GM23338 (cell line): ENCODE measurements around the gene TMPRSS13. TPM values are rescaled to one million over a fixed set of nuclear protein-coding genes. Genes with fewer than 3 reads are reported as not detected.

Experiments used
- ATAC-seq: fragments of 200-7000 bp; cut with Tn5 transposase; 3 replicates; pipeline ENCODE4 v1.9.1; 2020
- DNase-seq: peaks from one replicate; pipeline ENCODE4 v3.0.0-alpha.2; 2015; ENCODE audit warnings: low spot score
- H2AFZ ChIP-seq: fragments of 200-600 bp; sonication (generic); 2 replicates; pipeline ENCODE4 v1.8.0; 2016; ENCODE audit warnings: antibody characterized with exemption, mild to moderate bottlenecking, moderate library complexity
- H3F3A ChIP-seq: fragments of 200-600 bp; sonication (generic); replicated peaks from 2 replicates; pipeline ENCODE4 v1.8.0; 2017; ENCODE audit warnings: antibody characterized with exemption, mixed run types, low read depth
- H3K27ac ChIP-seq: fragments of 200-600 bp; sonication (generic); 2 replicates; pipeline ENCODE4 v1.6.1; 2016; ENCODE audit warnings: low read depth
- H3K27me3 ChIP-seq: fragments of 200-600 bp; sonication (generic); 2 replicates; pipeline ENCODE4 v1.8.0; 2016; ENCODE audit warnings: mild to moderate bottlenecking, mixed run types, moderate library complexity; ENCODE audit not compliant: insufficient read depth
- H3K36me3 ChIP-seq: fragments of 200-600 bp; sonication (generic); 2 replicates; pipeline ENCODE4 v1.8.0; 2016; ENCODE audit warnings: mild to moderate bottlenecking; ENCODE audit not compliant: insufficient read depth
- H3K4me1 ChIP-seq: fragments of 200-600 bp; sonication (generic); 2 replicates; pipeline ENCODE4 v1.8.0; 2016; ENCODE audit warnings: mild to moderate bottlenecking, moderate library complexity; ENCODE audit not compliant: insufficient read depth
- H3K4me2 ChIP-seq: fragments of 200-600 bp; sonication (generic); 2 replicates; pipeline ENCODE4 v1.7.1; 2017; ENCODE audit warnings: mixed run types
- H3K4me3 ChIP-seq: fragments of 200-600 bp; sonication (generic); 2 replicates; pipeline ENCODE4 v1.6.1; 2016; ENCODE audit warnings: mixed run types
- H3K79me2 ChIP-seq: fragments of 200-600 bp; sonication (generic); replicated peaks from 2 replicates; pipeline ENCODE4 v1.8.0; 2017; ENCODE audit warnings: mild to moderate bottlenecking; ENCODE audit not compliant: insufficient read depth
- H3K9me2 ChIP-seq: fragments of 200-600 bp; sonication (generic); 2 replicates; pipeline ENCODE4 v1.8.0; 2017; ENCODE audit not compliant: insufficient read depth
- H4K20me1 ChIP-seq: fragments of 200-600 bp; sonication (generic); replicated peaks from 2 replicates; pipeline ENCODE4 v1.8.0; 2017; ENCODE audit warnings: mild to moderate bottlenecking; ENCODE audit not compliant: insufficient read depth
- H3K27ac Mint-ChIP-seq: 2 replicates; pipeline ENCODE4 v1.8.0; 2020; ENCODE audit warnings: inconsistent platforms, mild to moderate bottlenecking, moderate library complexity, mixed read lengths
- H3K27me3 Mint-ChIP-seq: 3 replicates; pipeline ENCODE4 v1.8.0; 2022; ENCODE audit warnings: low read depth, mild to moderate bottlenecking, moderate library complexity, mixed read lengths, inconsistent platforms; ENCODE audit not compliant: insufficient read depth, poor library complexity
- H3K36me3 Mint-ChIP-seq: 3 replicates; pipeline ENCODE4 v1.8.0; 2021; ENCODE audit warnings: low read depth, mild to moderate bottlenecking, inconsistent platforms, moderate library complexity, mixed read lengths
- H3K4me1 Mint-ChIP-seq: 3 replicates; pipeline ENCODE4 v1.8.0; 2020; ENCODE audit warnings: mild to moderate bottlenecking, inconsistent platforms, mixed read lengths
- H3K4me3 Mint-ChIP-seq: 3 replicates; pipeline ENCODE4 v1.8.0; 2021; ENCODE audit warnings: moderate library complexity, mild to moderate bottlenecking, inconsistent platforms, mixed read lengths
- H3K9me3 Mint-ChIP-seq: 3 replicates; pipeline ENCODE4 v1.8.0; 2020; ENCODE audit warnings: moderate library complexity, mild to moderate bottlenecking, inconsistent platforms, mixed read lengths
- CREB1 ChIP-seq: fragments of 250-450 bp; sonication (Bioruptor Pico); IDR thresholded peaks from 2 replicates; pipeline ENCODE4 v1.5.0; 2020; ENCODE audit warnings: low read depth, mild to moderate bottlenecking, moderate library complexity
- CTCF ChIP-seq, 2 experiments: fragments of 200-600 bp in 1 of 2; sonication (generic) in 1 of 2; conservative IDR thresholded peaks; 2 replicates each; pipeline versions ENCODE4 v1.5.1 to v1.6.1; 2016 to 2017; ENCODE audit warnings: antibody characterized with exemption in 2 of 2, low read depth in 2 of 2, mild to moderate bottlenecking in 2 of 2, moderate library complexity in 1 of 2
- ETS1 ChIP-seq: IDR thresholded peaks from 2 replicates; pipeline ENCODE4 v1.6.1; 2016; ENCODE audit warnings: antibody characterized with exemption
- EZH2 ChIP-seq: fragments of 200-600 bp; sonication (generic); IDR thresholded peaks from one replicate; pipeline ENCODE4 v1.8.0; 2017; ENCODE audit warnings: antibody characterized with exemption, mild to moderate bottlenecking, low read depth; ENCODE audit not compliant: unreplicated experiment
- EZH2phosphoT487 ChIP-seq: fragments of 200-600 bp; sonication (generic); IDR thresholded peaks from one replicate; pipeline ENCODE4 v1.8.1; 2018; ENCODE audit warnings: antibody characterized with exemption; ENCODE audit not compliant: unreplicated experiment
- JUNB ChIP-seq: IDR thresholded peaks from one replicate; pipeline ENCODE4 v1.6.1; 2016; ENCODE audit warnings: antibody characterized with exemption; ENCODE audit not compliant: unreplicated experiment
- NANOG ChIP-seq: IDR thresholded peaks from 2 replicates; pipeline ENCODE4 v1.6.1; 2016; ENCODE audit warnings: antibody characterized with exemption, borderline replicate concordance
- POLR2AphosphoS5 ChIP-seq: IDR thresholded peaks from 2 replicates; pipeline ENCODE4 v1.6.1; 2016; ENCODE audit warnings: antibody characterized with exemption, low read depth
- STAT1 ChIP-seq: IDR thresholded peaks from one replicate; pipeline ENCODE4 v1.6.1; 2016; ENCODE audit warnings: antibody characterized with exemption; ENCODE audit not compliant: unreplicated experiment
- ZNF331 ChIP-seq: fragments of 250-450 bp; sonication (Bioruptor Pico); IDR thresholded peaks from 2 replicates; pipeline ENCODE4 v1.5.0; 2020; ENCODE audit warnings: low read depth, mild to moderate bottlenecking, moderate library complexity
- polyA plus RNA-seq: library from polyadenylated mRNA; unstranded; fragments of >200 nt; fragmentation: Nextera tagmentation; extraction: Ambion mirVana; gene quantifications from 2 replicates; pipeline ENCODE4 v1.2.1, GENCODE V29; 2016
- total RNA-seq: library from RNA; depleted of rRNA; stranded (reverse); fragments of >200 nt; shearing (Covaris generic); gene quantifications from 2 replicates; pipeline ENCODE4 v1.2.3, GENCODE V29; 2014
- TF ChIP-seq, protein P1 (sequence below): fragments of 250-450 bp; sonication (Bioruptor Pico); IDR thresholded peaks from 2 replicates; pipeline ENCODE4 v1.5.0; 2020; ENCODE audit warnings: mild to moderate bottlenecking, moderate library complexity

Gene TMPRSS13
- total and polyA plus RNA-seq, 2 experiments from 2014 or later = 0.31 TPM; not detected in 1

GRCh38 chr11:117950993-117951961, 22.1 kb upstream of the TMPRSS13 start:
- Mint-ChIP-seq H3K27me3 (no peaks in the 10 kb centered on the region), H3K4me1 (peaks cover 5% of the 10 kb centered on the region; the same call in 2 of the 3 replicates), H3K27ac (no peak overlapping the region), H3K36me3 (no peaks in the 10 kb centered on the region), H3K4me3 (no peak overlapping the region), H3K9me3 (no peaks in the 10 kb centered on the region)
- H3K36me3 ChIP-seq = no peaks in the 10 kb centered on the region
- no peaks in the 10 kb centered on the region for H3K27me3 ChIP-seq
- no peaks in the 10 kb centered on the region for H3K4me1 ChIP-seq
- no peak overlapping the region for H3K4me3 ChIP-seq
- H3K27ac ChIP-seq = no peak overlapping the region
- TF ChIP-seq ETS1 = no peak
- TF ChIP-seq, protein P1, sequence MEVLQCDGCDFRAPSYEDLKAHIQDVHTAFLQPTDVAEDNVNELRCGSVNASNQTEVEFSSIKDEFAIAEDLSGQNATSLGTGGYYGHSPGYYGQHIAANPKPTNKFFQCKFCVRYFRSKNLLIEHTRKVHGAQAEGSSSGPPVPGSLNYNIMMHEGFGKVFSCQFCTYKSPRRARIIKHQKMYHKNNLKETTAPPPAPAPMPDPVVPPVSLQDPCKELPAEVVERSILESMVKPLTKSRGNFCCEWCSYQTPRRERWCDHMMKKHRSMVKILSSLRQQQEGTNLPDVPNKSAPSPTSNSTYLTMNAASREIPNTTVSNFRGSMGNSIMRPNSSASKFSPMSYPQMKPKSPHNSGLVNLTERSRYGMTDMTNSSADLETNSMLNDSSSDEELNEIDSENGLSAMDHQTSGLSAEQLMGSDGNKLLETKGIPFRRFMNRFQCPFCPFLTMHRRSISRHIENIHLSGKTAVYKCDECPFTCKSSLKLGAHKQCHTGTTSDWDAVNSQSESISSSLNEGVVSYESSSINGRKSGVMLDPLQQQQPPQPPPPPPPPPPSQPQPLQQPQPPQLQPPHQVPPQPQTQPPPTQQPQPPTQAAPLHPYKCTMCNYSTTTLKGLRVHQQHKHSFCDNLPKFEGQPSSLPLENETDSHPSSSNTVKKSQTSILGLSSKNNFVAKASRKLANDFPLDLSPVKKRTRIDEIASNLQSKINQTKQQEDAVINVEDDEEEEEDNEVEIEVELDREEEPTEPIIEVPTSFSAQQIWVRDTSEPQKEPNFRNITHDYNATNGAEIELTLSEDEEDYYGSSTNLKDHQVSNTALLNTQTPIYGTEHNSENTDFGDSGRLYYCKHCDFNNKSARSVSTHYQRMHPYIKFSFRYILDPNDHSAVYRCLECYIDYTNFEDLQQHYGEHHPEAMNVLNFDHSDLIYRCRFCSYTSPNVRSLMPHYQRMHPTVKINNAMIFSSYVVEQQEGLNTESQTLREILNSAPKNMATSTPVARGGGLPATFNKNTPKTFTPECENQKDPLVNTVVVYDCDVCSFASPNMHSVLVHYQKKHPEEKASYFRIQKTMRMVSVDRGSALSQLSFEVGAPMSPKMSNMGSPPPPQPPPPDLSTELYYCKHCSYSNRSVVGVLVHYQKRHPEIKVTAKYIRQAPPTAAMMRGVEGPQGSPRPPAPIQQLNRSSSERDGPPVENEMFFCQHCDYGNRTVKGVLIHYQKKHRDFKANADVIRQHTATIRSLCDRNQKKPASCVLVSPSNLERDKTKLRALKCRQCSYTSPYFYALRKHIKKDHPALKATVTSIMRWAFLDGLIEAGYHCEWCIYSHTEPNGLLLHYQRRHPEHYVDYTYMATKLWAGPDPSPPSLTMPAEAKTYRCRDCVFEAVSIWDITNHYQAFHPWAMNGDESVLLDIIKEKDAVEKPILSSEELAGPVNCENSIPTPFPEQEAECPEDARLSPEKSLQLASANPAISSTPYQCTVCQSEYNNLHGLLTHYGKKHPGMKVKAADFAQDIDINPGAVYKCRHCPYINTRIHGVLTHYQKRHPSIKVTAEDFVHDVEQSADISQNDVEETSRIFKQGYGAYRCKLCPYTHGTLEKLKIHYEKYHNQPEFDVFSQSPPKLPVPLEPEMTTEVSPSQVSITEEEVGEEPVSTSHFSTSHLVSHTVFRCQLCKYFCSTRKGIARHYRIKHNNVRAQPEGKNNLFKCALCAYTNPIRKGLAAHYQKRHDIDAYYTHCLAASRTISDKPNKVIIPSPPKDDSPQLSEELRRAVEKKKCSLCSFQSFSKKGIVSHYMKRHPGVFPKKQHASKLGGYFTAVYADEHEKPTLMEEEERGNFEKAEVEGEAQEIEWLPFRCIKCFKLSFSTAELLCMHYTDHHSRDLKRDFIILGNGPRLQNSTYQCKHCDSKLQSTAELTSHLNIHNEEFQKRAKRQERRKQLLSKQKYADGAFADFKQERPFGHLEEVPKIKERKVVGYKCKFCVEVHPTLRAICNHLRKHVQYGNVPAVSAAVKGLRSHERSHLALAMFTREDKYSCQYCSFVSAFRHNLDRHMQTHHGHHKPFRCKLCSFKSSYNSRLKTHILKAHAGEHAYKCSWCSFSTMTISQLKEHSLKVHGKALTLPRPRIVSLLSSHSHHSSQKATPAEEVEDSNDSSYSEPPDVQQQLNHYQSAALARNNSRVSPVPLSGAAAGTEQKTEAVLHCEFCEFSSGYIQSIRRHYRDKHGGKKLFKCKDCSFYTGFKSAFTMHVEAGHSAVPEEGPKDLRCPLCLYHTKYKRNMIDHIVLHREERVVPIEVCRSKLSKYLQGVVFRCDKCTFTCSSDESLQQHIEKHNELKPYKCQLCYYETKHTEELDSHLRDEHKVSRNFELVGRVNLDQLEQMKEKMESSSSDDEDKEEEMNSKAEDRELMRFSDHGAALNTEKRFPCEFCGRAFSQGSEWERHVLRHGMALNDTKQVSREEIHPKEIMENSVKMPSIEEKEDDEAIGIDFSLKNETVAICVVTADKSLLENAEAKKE (CRISPR knock-in tag) = no peak
- no peak for TF ChIP-seq EZH2
- TF ChIP-seq EZH2phosphoT487 = no peak
- TF ChIP-seq JUNB = no peak
- no peak for TF ChIP-seq STAT1
- TF ChIP-seq POLR2AphosphoS5 = no peak
- TF ChIP-seq ZNF331 (CRISPR knock-in tag) = no peak
- no peak for TF ChIP-seq CREB1 (CRISPR knock-in tag)
- no peak for TF ChIP-seq NANOG
- no peak for TF ChIP-seq CTCF (conservative IDR thresholded peaks at IDR 0.05; ENCODE audit: low read depth in 2 of 2)
- H4K20me1 ChIP-seq = no peaks in the 10 kb centered on the region
- no peak overlapping the region for H2AFZ ChIP-seq
- no peak overlapping the region for H3K4me2 ChIP-seq
- ATAC-seq (no peak), DNase-seq (no peak)
- H3F3A ChIP-seq = no peaks in the 10 kb centered on the region
- H3K79me2 ChIP-seq = no peaks in the 10 kb centered on the region
- no peaks in the 10 kb centered on the region for H3K9me2 ChIP-seq
